NCI-H345 (cell line): ENCODE measurements around the gene MRTFB.
A peak's percentile ranks its signal among the peaks of the same experiment; 100 is the strongest.
"Not testable (repeated sequence)": the region's sequence is repeated elsewhere in the genome, so short reads cannot be mapped to it uniquely, and the experiment has no call there.

Experiments
- DNase-seq: peaks from one replicate; lab custom pipeline; 2025; lab: John Stamatoyannopoulos, UW

The MRTFB gene

DNA sequence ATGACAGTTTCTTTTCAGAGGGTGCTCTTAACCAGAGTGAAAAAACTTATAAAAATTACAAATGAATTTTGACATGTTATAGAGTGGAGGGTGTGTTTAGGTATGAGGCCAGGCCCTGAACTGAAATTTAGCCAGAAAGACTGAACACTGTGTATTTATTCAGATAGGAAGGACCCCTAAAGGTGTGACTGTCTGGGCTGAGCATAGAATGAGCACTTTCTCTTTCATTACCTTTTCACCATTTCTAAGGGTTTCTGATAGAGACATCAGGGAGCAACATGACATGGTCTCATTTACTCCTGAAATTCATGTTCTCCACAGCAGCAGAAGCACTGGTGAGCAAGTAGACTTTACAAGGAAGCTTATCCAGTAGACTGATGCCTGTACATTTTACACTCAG, 32.9 kb downstream of the MRTFB start:
- DNase-seq: no peak

- DNase-seq: peak; percentile 28
These were observed 34.7 kb downstream of the MRTFB start for GRCh38 chr16:14105760-14106375.

DNA sequence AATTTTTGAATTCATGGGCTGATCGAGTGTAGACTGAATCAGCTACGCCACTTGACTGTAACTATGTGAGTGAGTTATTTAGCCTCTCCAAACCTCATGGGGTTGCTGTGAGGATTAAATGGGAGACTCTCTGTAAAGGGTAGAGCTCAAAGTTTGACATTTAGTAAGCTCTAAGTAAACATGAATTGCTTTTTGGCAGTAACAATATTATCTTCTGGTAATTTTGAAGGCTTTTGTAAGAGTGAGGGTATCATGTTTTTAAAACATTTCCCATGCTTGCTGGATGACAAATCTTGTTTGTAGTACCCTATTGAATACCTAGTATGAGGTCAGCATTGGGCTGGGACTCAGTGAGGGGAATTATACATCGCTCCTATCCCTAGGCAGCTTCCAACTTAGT, 35.3 kb downstream of the MRTFB start:
- DNase-seq: no peak

DNA sequence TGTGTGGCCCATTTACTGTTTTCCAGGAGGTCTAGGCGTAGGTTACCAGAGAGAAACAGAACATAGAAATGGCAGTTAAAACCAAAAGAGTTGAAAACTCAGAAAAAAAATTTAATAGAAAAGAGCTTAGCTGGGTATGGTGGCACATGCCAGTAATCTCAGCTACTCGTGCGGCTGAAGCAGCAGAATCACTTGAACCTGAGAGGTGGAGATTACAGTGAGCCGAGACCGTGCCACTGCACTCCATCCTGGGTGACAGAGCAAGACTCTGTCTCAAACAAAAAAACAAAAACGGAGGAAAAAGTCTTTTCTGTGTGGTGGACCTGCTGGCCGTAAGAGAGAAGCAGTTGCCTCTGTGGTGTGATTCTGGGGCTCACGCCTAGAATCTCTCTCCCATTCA, 35.8 kb downstream of the MRTFB start:
- no peak for DNase-seq

DNA sequence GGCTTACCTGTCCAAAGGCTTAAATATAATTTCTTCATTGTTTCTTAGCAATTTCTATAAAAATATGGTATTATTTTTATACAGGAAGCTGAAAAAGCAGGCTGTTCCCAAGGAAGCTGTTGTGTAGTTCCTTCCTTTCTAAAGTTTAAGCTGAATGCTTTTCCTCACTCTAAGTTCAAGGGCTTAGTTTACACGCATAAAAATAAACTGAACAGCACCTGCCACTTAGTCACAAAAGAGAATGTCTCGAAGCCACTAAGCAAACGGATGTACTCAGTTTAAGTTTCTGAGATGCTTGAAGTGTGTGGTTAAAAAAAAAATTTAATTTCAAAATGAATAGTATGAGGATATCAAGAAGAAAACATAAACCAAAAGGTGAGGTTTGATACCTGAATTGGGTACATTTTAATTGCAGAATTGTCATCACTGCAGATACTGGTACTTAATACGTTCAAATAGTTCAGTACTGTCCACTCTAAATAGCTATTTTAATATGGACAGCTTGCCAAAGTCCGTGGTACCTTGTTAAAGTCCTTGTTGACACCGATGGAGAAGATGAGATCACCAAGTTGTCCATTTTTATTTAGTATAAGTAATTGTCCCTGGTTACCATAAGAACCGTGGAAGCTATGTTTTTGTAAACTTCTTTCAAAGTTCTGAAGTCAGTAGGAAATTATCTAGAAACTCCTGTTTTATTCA, 38.1 kb downstream of the MRTFB start:
- no peak for DNase-seq

DNA sequence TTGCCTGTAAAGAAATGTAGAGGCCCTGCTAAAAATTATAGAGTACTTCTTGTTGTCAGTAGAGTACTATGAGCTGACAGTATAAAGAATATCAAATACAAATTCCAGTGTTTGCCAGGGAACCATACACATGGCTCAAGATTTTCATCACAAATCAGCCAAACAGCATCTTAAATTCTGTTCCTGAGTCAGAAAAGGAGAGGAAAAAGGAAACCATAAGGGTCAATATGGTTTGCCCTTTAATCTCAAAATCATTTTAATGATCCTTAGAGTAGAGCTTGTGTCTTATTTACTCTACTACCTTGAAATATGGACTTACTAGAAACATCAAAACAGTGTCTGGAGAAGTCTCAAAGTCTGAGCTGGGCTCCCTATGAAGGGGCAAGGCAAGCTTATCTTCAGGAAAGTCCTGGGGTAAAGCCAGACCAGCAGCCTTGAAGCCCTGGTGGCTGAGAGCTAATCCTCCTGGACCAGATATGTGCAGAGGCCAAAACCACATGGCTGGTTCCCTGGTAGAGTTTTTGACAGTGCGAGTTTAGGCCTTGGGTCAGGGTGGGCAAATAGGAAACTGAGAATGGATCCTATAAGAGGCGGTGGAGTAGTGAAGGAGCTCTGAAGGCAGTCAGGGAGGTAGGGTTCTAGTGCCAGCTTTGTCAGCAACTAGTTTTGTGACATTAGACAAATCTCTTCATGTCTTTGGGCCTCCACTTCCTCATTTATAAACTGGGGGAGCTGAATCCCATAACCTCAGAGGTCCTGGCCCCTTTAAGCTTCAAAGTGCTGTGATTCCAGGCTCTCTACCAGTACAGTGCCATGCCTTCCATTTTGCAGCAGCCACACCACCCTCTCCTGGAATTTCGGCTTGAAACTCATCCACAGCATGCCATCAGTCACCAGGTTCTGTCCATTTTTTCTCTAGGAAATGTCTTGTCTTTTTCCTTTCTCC, 38.9 kb downstream of the MRTFB start:
- no peak for DNase-seq

GRCh38 chr16:14110728-14111251, 39.7 kb downstream of the MRTFB start:
- no peak for DNase-seq

DNA sequence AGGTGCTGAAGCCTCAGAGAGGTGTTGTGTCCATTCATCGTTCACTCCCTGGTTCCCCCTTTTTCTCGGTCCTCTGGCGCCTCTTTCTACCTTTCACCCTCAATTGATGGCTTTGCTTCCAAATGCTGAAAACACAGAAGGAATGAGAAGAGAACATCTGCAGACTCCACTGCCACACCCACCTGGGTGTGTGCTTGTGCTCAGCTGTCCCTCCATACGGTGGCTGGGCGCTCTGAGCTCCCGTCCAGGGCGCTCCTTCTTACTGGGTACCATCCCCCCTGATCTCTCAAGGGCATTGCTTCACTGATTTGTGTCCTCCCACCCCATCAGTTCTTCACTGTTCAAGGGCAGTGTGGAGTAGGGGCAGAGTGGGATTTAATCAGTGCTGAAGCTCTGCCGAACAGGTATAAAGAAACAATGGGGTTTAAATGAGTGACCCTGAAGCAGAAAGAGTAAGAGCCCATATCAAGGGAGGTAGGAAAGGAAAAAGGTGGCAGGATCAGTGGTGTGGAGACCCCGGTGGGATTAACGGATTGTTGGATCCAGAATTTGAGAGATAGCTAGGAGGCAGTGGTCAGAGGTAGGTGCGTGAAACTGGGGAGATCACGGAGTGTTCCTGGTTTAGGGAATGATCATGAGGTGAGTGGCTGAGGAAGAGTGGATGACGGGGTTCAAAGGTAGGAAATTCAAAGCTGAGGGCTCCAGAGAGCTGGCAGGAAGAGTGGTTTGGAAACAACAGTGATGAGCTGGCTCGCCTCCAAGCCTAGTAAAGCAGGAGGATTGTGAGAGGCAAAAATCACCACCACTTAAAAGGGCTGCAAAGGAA, 40.8 kb downstream of the MRTFB start:
- DNase-seq: peak; percentile 76

DNA sequence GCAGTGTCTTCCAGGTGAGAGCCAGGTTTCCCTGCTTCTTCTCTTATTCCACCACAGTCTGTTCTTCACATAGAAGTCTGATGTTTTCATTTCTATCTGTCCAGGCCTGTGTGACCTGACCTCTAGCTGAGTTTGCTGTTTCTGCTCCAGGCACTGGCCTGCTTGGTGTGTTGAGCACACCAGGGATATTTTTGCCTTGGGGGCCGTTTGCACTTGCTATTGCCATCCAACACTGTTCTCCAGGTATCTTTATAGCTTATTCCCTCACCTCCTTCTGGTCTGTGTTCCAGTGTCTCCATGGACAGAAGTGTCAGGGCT, 41.4 kb downstream of the MRTFB start:
- DNase-seq: no peak

DNA sequence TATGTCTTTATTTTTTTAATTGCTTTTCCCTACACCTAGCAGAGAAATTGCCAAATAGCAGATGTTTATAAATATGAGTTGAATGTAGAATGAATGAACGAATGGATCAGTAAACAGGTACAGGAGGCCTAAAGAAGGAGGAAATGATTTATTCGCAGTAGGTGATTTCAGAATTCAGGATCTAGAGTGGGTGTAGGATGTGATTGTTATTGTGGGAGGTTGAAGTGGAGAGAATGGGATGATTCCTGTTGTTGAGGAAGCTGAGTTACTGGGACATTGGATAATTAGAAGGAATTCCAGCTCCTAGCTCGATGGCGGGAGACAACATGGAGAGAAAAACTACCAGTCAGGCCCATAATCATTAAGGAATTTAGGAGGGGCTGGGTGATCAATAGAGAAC, 42.2 kb downstream of the MRTFB start:
- no peak for DNase-seq

GRCh38 chr16:14117051-14117450, 45.9 kb downstream of the MRTFB start:
- DNase-seq: no peak

- DNase-seq: no peak
These were observed 48.7 kb downstream of the MRTFB start for GRCh38 chr16:14119799-14120198.

- no peak for DNase-seq
These were observed 49.2 kb downstream of the MRTFB start for GRCh38 chr16:14120335-14120734.

DNA sequence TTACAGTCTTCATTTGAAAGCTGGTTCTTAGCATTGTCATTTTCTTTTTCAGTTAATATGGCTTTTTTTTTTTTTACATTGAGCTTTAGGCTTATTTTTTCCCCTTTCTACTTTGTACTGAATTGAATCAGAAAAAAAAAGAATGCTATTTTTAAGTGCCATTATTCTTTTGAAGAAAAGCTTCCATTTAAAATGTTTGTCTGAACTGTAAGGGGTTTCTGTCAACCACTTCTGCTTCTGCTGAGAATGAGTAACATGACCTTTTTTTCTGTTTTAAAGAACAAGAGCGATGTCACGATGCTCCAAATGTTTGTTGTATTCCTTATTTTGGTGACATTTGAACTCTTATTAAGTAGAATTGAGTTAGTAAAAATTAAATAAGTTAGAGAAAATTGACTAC, 50.0 kb downstream of the MRTFB start:
- no peak for DNase-seq

DNA sequence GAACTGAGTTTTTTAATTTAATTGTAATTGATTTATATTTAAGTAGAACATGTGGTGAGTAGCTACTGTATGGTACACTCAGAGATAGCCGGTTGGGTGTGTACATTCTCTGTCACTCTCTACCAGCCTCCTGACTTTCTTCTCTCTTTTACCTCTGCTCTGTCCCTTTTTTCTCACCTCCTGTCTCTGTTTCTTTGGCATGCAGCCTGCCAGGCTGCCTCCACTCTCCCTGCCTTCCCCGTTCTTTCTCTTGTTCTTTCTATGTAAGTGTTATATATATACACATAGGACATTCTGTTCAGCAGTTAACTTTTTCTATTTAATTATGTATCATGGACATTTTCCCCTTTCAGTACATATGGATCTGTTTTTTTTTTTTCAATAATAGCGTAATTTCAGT, 50.8 kb downstream of the MRTFB start:
- no peak for DNase-seq

- not testable (repeated sequence) for DNase-seq
These were observed 51.3 kb downstream of the MRTFB start for GRCh38 chr16:14122430-14122829.

DNA sequence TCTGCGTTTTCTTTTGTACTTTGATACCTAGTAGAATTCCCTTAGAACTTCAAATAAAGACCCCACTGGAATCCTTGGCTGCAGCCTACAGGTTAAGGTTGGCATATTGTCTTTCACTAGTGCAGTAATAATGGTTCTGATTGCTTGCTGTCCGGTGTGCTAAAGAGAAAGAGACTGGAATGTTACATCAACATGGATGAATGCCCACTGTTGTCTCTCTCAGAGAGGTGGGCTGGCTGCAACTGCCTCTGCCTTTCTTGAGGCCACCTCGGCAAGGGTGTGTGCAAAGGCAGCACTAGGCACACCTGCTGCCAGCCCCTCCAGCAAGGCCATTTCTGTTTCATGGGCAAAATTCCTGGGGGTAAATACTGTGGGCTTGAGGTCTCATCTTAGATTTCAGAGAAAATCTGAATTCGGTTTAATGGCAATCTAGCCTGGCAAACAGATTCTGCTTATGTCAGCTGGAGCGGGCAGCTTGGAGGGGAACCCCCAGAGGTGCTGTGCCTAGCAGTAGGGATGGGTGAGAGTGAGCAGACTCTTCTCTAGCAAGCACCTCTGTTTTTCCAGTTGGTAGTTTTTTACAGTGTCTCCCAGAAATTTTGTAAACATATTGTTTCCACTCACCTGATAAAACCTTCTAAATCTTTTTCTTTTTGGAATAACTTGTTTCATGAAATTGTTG, 54.0 kb downstream of the MRTFB start:
- no peak for DNase-seq

DNA sequence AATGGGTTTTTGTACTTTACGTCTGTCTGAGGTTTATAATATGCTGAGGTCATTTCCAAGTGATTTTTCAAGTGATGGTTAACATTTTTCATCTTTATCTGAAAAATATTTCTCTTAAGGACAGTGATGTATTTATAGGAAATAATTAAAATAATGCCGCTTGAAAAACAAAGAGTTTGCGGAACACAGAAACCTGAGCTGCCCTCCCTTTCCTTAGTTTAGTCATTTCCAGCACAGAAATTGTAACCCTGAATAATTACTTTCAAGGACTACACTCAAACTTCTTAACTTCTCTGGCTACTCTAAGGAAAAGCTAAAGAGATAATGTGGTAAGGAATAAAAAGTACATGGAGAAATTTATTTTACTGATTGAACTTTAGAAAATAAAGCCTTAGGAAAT, 54.6 kb downstream of the MRTFB start:
- no peak for DNase-seq

DNA sequence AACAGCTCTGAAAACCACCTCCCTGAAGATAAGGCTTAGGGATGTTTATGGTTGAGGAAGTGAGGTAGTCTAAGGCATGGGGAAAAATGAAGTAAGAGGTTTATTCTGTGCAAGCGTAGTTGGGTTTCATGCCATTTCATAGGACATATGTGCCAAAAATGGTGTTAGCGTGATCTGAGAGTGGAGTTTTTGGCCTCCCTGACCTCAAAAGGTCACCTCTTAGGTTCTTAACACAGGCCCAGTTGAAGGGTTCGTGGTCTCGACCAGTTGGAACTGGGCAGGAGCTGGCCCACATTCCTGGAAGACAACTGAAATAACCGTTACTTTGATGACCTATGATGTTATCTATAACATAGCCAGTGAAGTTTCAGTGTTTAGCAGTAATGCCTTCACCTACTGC, 57.0 kb downstream of the MRTFB start:
- DNase-seq: no peak

DNA sequence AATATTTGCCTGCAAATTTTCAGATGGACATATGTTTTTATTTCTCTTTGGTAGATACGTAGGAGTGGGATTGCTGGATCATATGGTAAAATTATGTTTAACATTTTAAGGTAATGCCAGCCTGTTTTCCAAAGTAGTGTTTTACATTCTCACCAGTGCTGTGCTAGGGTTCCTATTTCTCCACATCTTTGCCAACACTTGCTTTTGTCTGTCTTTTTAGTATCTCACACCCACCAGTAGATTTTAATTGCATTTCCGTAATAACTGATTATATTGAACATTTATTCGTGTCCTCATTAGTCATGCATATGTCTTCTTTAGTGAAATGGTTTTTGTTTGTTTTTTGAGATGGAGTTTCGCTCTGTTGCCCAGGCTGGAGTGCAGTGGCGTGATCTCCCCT, 58.4 kb downstream of the MRTFB start:
- DNase-seq: no peak
